Gastroesophageal sphincter (tissue), 3 donors: ENCODE results near the gene PROC.

ENCODE experiments used
- POLR2A ChIP-seq, 2 donors: fragments of 450-650 bp; IDR thresholded peaks; one replicate each; pipeline ENCODE4 v1.6.1; 2017; ENCODE audit warnings: antibody characterized with exemption in 2 of 2, mild to moderate bottlenecking in 2 of 2, moderate library complexity in 1 of 2
- POLR2AphosphoS5 ChIP-seq: sonication (generic); formaldehyde crosslinking; IDR thresholded peaks from one replicate; pipeline ENCODE4 v1.6.1; 2017; ENCODE audit warnings: antibody characterized with exemption
- TF ChIP-seq, protein P1 (sequence below), 4 experiments: fragments of 200-600 bp in 2 of 4; fragments of 450-650 bp in 2 of 4; sonication (generic) in 1 of 4; IDR thresholded peaks; one replicate each; pipeline ENCODE4 v1.5.1; 2017 to 2019; ENCODE audit warnings: antibody characterized with exemption in 4 of 4, mild to moderate bottlenecking in 2 of 4, moderate library complexity in 2 of 4

DNA sequence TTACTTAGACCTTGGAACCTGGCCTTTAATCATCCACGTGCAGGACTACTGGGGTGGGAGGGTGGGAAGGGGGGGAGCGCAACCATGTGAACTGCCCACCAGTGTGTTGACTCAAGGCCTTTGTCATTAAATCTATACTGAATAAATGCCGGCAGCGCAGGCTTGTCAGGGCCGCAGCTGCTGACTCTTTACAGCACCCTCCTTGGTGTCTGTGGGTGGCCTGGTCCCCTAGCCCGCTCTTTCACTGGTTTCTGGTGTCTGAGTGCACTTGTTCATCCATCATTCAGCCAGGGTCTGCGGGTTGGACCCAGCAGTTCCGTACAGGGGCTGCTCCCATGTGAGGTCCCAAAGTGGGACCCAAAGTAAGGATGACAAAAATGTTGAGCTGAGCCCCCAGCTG lies 42.0 kb upstream of the PROC start:
- TF ChIP-seq, protein P1, sequence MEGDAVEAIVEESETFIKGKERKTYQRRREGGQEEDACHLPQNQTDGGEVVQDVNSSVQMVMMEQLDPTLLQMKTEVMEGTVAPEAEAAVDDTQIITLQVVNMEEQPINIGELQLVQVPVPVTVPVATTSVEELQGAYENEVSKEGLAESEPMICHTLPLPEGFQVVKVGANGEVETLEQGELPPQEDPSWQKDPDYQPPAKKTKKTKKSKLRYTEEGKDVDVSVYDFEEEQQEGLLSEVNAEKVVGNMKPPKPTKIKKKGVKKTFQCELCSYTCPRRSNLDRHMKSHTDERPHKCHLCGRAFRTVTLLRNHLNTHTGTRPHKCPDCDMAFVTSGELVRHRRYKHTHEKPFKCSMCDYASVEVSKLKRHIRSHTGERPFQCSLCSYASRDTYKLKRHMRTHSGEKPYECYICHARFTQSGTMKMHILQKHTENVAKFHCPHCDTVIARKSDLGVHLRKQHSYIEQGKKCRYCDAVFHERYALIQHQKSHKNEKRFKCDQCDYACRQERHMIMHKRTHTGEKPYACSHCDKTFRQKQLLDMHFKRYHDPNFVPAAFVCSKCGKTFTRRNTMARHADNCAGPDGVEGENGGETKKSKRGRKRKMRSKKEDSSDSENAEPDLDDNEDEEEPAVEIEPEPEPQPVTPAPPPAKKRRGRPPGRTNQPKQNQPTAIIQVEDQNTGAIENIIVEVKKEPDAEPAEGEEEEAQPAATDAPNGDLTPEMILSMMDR (IDR thresholded peaks at IDR 0.05): no peak
- no peak for TF ChIP-seq POLR2AphosphoS5
- TF ChIP-seq POLR2A (IDR thresholded peaks at IDR 0.05): no peak
